Measurements from ENCODE around the gene CPSF2.

DNA sequence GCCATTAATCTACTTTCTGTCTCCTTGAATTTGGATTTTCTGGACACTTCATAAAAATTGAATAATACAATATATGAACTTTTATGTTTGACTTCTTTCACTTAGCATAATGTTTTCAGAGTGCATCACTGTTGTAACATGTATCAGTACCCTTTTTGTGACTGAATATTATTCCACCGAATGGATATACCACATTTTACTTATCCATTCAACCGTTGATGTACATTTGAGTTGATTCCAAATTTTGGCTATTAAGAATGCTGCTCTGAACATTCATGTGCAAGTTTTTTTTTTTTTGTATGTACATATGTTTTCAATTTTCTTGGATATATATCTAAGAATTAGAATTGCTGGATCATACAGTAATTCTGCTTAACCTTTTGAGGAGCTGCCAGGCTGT lies 43.2 kb downstream of the CPSF2 start:
- TF ChIP-seq SP1 (IDR thresholded peaks at IDR 0.05) (no peak), BHLHE40 (IDR thresholded peaks at IDR 0.05; ENCODE audit: borderline replicate concordance) (no peak), TARDBP (IDR thresholded peaks at IDR 0.05) (no peak), FOXM1 (IDR thresholded peaks at IDR 0.05; ENCODE audit: borderline replicate concordance) (no peak), CTBP1 (IDR thresholded peaks at IDR 0.05; ENCODE audit: borderline replicate concordance) (no peak), ELF4 (IDR thresholded peaks at IDR 0.05) (no peak), LEF1 (IDR thresholded peaks at IDR 0.05; ENCODE audit: borderline replicate concordance) (no peak), SUZ12 (IDR thresholded peaks at IDR 0.05) (no peak), L3MBTL2 (conservative IDR thresholded peaks at IDR 0.05) (no peak), FOXA1 (IDR thresholded peaks at IDR 0.05) (no peak), ZNF384 (IDR thresholded peaks at IDR 0.05) (no peak), FOXK2 (IDR thresholded peaks at IDR 0.05) (no peak), ARNT (IDR thresholded peaks at IDR 0.05) (no peak)
- TF ChIP-seq, protein P1, sequence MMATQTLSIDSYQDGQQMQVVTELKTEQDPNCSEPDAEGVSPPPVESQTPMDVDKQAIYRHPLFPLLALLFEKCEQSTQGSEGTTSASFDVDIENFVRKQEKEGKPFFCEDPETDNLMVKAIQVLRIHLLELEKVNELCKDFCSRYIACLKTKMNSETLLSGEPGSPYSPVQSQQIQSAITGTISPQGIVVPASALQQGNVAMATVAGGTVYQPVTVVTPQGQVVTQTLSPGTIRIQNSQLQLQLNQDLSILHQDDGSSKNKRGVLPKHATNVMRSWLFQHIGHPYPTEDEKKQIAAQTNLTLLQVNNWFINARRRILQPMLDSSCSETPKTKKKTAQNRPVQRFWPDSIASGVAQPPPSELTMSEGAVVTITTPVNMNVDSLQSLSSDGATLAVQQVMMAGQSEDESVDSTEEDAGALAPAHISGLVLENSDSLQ (IDR thresholded peaks at IDR 0.05) = no peak
